ENCODE results near the gene WDR33. TPM values are rescaled to one million over a fixed set of nuclear protein-coding genes. Genes with fewer than 3 reads are reported as not detected.
"Not testable (repeated sequence)": the region's sequence is repeated elsewhere in the genome, so short reads cannot be mapped to it uniquely, and the experiment has no call there.

The WDR33 gene
- total RNA-seq, 2 donors from 2014 or later: 46.0 to 47.4 TPM

DNA sequence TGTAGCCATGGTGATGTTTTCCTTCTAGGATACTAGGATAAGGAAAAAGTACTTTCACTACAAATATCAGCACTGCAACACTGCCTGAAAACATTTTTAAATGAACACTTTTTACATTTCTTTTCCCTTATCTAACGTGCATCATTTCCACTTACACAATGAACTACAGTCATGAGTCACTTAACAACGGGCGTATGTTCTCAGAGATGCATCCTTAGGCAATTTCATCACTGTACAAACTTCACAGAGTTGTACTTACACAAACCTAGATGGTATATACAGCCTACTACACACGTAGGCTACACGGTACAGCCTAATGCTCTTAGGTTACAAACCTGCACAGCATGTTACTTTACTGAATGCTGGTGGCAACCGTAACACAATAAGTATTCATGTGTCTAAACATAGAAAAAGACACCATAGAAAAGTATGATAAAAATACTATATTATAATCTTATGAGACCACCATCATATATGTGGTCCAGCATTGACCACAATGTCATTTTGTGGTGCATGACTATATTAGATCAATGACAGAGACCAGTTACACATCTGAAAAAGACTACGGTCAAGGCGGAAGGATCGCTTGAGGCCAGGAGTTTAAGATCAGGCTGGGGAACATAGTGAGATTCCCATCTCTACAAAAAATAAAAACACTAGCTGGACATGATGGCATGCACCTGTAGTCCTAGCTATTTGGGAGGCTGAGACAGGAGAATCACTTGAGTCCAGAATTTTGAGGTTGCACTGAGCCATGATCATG, 39.8 kb downstream of the WDR33 start:
- no peak for DNase-seq
- intact Hi-C loops (cut with DNase I, micrococcal nuclease): no loop called here
- ATAC-seq: peak; percentile 52

DNA sequence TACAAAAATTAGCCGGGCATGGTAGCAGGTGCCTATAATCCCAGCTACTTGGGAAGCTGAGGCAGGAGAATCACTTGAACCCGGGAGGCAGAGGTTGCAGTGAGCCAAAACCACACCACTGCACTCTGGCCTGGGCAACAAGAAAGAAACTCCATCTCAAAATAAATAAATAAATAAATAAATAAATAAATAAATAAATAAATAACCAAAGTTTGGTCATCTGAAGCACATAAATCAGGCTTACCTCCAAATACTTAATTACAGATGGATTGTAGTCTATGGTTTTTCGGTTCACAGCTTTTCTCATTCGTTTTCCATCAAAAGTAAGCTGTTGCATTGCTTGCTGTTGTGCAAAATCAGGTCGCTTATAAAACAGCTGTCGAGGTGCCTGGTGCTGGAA, 40.4 kb downstream of the WDR33 start:
- ATAC-seq; DNase-seq; intact Hi-C loops (cut with DNase I, micrococcal nuclease): not testable (repeated sequence)

DNA sequence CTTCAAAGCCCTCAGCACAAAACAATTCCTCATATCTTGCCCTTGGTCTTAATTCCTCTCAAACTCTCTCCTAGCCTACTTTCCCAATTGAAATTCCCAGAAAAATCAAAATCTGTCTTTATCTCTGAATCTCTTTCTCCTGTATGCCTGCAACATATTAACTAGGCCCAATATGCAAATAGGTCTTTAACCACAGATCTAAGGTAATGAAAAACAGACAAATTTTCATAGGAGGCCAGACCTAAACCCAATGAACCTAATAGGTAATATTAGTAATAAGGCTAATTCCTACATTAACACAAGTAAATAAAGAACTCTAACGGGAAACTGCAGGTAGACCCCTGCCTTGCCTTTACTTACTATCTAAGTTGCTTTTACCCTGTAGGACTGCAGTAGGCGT, 41.4 kb downstream of the WDR33 start:
- DNase-seq (no peak), ATAC-seq (no peak)
- intact Hi-C loops (cut with DNase I, micrococcal nuclease): no loop called here

DNA sequence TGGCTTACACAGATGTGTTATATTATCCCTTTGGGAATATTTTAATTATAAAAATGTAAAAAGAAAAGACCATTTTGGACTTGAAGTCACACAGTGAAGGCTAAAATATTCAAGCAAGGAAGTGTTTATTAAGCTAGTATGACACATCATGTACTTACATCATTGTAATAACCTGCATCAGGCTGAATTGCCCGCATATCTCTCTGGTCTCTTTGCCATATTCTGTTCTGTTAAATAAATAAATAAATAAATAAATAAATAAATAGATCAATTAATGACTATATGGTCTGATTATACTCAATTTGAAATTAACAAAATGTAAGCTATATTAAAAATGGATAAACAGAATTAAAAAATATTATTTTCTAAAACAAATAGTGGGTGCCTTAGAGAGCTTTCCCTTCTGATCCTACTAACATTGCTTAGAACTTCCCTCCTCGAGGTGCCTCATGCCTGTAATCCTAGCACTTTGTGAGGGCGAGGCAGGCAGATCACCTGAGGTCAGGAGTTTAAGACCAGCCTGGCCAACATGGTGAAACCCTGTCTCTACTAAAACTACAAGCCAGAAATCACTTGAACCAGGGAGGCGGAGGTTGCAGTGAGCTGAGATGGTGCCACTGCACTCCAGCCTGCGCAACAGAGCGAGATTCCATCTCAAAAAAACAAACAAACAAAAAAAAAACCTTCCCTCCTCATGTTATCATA, 42.0 kb downstream of the WDR33 start:
- no peak for DNase-seq
- intact Hi-C loops (cut with DNase I, micrococcal nuclease): no loop called here

DNA sequence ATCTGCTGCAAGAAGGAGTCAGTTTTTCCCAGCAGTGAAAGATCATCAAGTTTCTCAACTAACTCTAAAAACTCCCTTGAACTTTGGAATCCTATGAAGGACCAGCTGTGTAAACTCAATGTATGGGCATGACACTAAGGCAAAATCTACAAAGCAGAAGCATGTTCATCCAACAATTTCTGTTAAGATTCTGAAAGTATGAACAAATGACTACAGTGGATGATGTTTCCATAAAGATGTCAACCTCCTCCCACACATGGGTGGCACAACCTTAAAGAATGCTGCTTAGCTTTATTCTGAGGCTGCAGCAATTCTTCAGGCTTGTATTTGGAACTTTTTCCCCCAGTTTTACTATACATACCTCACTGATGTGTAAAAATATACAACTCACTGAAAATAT, 47.2 kb downstream of the WDR33 start:
- DNase-seq: no peak
- intact Hi-C loops (cut with DNase I, micrococcal nuclease): no loop called here
- ATAC-seq: no peak

More for the DNA sequence above, 42.0 kb downstream of the WDR33 start:
- peak; percentile 24 for ATAC-seq

DNA sequence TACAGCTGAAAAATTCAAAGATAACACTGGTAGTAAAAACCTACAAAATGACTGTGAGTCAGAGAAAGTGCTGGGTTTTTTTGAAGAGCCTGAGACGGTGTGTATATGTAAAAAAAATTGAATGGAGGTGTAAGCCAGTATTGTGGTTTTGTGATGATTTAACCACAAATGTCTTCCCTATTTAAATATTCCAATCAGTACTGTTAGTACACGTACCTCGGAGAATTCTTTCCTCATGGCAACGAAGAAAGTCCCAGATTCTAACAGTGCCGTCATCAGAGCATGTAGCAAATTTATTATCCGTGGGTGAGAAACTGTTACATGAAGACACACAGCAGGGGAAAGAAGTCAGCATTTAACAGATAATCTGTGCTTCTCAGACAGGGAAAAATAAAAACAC, 48.1 kb downstream of the WDR33 start:
- intact Hi-C loops (cut with DNase I, micrococcal nuclease): no loop called here
- no peak for DNase-seq
- ATAC-seq: no peak

DNA sequence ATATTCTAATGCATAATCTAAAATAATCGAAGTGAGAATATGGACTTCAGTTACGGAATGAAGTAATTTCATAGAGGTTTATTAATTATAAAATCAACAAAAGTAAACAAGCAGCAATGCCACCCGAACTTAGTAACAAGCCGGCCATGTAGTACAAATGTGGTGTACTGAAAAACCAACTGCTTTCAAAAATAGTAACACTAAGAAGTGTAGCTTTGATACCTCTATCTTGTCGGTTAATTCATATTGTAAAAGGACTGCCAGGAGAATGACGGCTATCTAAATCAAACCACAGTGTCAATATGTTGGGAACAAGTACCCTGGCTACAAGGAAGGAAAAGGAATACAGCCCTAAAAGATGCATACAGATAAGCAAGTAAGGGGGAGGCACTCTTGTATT, 48.5 kb downstream of the WDR33 start:
- DNase-seq (no peak), ATAC-seq (no peak)
- intact Hi-C loops (cut with DNase I, micrococcal nuclease): no loop called here

DNA sequence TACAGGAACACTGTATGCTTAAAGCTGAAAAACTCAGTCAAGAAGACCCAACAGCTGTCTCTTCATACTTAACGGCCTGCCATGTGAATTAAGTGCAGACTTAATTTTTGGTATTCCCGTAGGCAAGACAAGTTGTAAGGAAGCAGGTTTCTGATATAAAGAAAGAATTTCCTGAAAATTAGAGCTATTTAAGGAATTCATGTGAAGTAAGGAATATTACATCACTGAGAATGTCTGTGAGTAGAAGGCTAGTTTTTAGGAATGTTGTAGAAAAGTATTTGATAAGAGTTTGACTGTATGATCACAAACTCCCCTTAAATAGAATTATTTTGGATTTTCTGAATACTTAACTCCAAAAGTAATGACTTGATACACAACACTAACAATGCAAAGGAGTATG, 51.0 kb downstream of the WDR33 start:
- intact Hi-C loops (cut with DNase I, micrococcal nuclease): no loop called here
- no peak for DNase-seq
- no peak for ATAC-seq

DNA sequence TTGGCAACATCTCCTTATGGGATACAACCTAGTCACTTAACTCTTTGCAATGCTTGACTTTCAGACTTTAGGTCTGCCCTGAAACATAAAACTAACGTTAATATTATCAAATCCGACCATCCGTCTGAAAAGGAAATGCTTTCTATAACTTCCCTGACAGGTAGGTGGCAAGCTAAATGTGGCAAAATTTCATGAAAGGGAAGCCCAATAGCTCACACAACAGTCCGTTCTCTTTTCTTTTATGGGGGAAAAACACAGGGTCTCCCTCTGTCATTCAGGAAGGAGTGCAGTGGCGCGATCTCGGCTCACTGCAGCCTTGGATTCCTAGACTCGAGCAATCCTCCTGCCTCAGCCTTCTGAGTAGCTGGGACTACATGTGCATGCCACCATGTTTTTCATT, 56.8 kb downstream of the WDR33 start:
- DNase-seq (no peak), ATAC-seq (no peak)
- intact Hi-C loops (cut with DNase I, micrococcal nuclease): no loop called here

DNA sequence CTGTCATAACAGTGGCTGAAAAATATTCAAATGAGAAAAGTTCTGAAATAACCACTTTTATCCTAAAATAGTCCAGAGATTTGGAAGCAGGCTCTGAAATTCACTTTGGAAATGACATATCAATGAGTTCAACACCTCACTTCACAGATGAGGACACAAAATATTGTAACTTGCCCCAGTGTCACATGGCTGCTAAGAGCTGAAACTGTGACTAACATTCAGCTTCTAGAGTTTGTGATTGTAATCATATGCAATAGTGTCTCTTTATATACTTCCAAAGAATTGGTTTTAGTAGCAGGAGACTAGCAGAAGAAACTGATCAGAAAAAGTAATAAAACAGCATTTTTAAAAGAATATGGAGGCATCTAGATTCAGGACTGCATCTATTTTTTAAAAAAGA, 57.6 kb downstream of the WDR33 start:
- intact Hi-C loops (cut with DNase I, micrococcal nuclease): no loop called here
- no peak for ATAC-seq
- DNase-seq: no peak

DNA sequence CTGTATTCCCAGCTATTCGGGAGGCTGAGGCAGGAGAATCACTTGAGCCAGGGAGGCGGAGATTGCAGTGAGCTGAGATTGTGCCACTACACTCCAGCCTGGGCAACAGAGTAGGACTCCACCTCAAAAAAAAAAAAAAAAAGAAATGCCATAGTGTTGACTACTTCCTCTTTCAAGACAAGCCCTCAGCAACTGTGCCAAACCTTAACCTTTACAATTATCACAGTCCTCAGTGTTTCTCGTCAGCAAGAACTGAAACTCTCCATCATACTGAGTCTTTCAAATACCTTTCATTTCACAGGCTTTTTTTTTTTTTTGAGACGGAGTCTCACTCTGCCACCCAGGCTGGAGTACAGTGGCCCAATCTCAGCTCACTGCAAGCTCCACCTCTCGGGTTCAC, 61.4 kb downstream of the WDR33 start:
- DNase-seq; intact Hi-C loops (cut with DNase I, micrococcal nuclease): not testable (repeated sequence)
- peak; percentile 84 for ATAC-seq

DNA sequence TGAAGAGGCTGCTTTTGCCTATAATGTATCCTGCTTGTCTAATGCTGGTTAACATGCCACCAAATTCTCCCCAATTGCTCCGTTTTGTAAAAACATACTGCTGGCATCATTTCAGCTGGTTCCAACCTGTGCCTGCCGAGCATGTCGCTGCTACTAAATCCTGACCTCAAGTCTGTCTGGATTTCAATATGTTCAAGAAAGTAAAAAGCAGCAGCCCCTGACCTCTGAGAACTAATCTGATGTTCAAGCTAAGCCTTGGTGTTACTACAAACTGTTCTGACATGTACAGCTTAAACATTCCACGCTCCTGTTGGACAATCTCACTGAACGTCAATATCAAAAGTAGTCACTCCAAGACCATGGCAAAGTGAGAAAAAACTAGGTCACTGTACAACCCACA, 63.4 kb downstream of the WDR33 start:
- intact Hi-C loops (cut with DNase I, micrococcal nuclease): no loop called here
- no peak for DNase-seq
- ATAC-seq: no peak

DNA sequence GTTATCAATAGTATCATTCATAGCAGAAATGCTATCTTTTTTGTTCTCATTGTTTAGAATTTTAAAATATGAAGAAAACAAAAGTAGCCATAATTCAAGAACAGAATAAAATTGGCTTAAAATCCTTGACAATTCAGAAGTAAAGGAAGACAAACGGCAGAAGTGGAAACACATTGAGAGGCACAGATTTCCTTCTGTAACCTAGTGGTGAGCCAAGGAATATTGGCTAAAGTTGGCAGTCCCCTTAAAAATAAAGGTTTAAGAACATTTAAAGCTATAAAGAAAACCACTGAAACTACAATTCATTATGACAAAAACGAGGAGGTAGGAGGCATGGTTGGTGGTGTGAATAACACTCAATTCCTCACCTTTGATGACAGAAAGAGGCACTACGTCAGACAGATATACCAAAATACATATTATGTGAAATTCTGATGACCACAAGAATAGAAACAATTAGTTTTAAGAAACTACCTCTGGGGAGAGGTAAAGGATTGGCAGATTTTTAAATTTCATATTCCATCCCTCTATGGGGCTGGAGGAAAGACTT, 67.4 kb downstream of the WDR33 start:
- ATAC-seq (no peak), DNase-seq (no peak)
- intact Hi-C loops (cut with DNase I, micrococcal nuclease): no loop called here

DNA sequence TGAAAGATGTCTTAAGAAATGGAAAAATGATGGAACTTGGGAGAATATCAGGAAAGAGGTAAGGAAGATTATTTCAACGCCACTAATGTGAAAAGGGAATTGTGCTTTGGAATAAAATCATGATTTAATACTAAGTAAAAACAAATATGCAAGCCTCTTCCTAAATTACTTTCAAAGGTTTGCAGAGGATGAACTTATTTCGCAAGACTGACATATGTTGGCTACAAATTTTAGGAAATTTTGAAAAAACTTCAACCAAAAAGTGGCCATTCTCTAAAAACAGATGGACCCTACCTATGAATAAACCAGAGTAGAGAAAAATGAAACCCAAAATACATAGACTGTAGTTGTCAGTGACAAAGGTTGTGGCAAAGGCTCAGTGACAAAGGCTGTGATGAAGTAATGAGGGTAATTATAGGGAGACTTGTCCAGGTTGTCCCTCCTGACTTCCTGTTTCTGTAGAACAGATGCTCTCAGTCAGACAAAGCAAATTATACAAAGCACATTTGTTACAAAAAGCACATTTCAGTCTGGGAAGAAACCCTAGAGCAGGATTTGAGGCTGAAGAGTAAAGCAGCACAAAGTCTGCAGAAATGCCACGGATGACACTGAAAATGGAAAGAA, 70.2 kb downstream of the WDR33 start:
- ATAC-seq: peak; percentile 89
- no peak for DNase-seq
- intact Hi-C loops (cut with DNase I, micrococcal nuclease): no loop called here

DNA sequence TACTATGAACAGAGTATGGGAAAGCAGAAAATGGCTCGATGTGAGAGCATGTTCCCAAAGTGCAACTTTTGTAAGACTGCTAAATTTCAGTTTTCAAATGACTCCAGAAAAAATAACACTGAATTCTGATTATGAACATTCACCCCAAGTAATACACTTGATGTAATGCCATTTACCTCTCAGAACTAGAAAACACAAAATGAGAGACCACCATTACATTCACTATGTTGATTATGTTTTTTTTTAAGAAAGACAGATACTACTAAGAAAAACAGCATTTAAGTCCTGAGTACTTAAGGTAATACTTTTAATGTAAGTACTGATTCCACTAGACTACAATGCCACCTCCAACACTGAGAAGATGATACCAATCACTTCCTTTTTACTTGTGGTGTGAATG, 71.2 kb downstream of the WDR33 start:
- DNase-seq: no peak
- ATAC-seq: no peak
- intact Hi-C loops (cut with DNase I, micrococcal nuclease): no loop called here

DNA sequence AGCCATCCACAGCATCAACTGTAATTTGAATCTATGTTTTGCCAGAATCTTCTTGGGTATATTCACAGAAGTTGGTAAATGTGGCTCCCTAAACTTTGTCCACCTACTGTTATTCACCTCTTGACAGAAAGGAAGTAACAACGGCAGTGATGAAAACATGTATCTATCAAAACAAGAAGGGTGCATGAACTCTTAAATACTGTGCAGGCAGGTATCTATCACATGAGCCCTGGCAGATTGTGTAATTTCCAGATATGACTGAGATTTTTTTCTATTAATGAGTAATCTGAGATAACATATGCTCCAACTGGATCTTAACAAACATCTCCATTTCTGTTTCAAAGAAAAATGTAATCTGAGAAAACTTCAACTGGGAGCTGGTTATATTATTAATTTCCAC, 73.1 kb downstream of the WDR33 start:
- intact Hi-C loops (cut with DNase I, micrococcal nuclease): no loop called here
- DNase-seq: no peak
- no peak for ATAC-seq

DNA sequence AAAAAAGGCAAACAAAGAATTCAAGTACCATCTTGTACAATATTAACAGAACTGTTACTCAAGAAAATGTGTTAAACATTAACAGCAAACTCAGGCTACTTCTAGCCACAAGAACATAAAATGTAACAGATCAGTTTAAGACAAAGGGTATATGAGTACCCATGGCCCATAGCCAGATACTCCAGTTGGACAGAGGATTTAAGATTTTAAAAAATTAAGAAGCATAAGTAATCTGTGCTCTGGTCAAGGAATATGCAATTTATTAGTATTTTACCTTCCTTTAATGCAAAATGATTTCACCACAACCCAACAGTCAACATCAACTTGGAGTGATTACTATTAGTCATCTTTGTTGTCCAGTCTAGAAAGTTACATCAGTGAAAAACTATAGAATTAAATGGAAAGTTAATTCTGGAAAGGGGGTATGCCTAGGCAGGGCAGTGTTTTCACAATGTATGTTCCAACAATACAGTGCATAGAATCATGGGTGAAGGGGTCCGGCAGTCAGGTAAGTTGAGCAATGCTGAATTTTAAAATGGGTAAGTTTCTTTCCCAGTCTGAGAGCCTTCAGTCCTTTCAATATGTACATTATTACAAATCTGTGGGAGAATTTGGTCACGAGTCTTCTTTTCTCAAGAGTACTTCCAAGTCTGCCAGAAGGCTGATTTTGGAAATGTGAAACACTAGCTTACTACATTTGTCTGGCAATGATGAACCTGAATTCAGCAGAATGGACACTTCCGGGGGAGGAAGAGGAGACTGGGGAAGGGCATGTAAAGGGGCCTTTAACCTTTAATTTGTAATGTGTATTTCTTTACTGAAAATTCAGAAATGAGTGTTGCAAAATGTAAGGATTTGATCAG, 75.2 kb downstream of the WDR33 start:
- intact Hi-C loops (cut with DNase I, micrococcal nuclease): no loop called here

DNA sequence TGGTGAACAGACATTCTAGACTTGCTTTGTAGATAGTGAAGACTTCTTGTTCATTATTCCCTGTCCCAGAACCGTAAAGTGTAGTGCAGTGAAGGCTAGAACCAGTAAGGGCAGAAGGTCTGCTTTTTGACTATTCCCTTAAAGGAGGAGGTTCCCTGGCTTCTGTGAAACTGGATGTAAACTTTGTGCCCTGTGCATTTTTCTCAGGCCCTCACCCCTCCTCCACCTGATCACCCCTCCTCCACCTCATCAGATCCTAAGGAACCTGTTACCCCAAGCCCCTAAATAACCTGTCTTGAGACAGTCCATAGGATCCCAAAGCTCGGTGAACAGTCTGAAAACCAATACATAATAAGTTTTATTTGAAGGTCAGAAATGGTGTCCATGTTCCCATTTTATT, 75.9 kb downstream of the WDR33 start:
- ATAC-seq (peak; percentile 57), DNase-seq (no peak)
- intact Hi-C loops (cut with DNase I, micrococcal nuclease): no loop called here

More for the DNA sequence above, 75.2 kb downstream of the WDR33 start:
- ATAC-seq (peak; percentile 85), DNase-seq (no peak)

Measured in left colon (tissue), 2 donors.